Stimulated activated naive CD8-positive, alpha-beta T cell treated with anti-CD3 and anti-CD28 coated beads, Interleukin-15, Interleukin-2, amounts not matched to agents 100 ng/mL and 50 ng/mL, for 24 hours (primary cell): ENCODE measurements around the gene ARL14EP.

Source experiments
- H3K27ac Mint-ChIP-seq: one replicate; pipeline ENCODE4 v1.8.0; 2021; ENCODE audit warnings: mild to moderate bottlenecking, mixed read lengths
- H3K27me3 Mint-ChIP-seq: one replicate; pipeline ENCODE4 v1.8.0; 2021; ENCODE audit warnings: mixed read lengths
- H3K36me3 Mint-ChIP-seq: one replicate; pipeline ENCODE4 v1.8.0; 2021; ENCODE audit warnings: low read depth, mixed read lengths
- H3K4me1 Mint-ChIP-seq: one replicate; pipeline ENCODE4 v1.8.0; 2021; ENCODE audit warnings: low read depth, mixed read lengths
- H3K4me3 Mint-ChIP-seq: one replicate; pipeline ENCODE4 v1.8.0; 2021; ENCODE audit warnings: mild to moderate bottlenecking, mixed read lengths
- H3K9me3 Mint-ChIP-seq: one replicate; pipeline ENCODE4 v1.8.0; 2021; ENCODE audit warnings: mixed read lengths

The ARL14EP gene

GRCh38 chr11:30348035-30348434 lies 25.1 kb downstream of the ARL14EP start:
- Mint-ChIP-seq H3K27ac (no peak overlapping the region), H3K4me1 (peaks cover 15% of the 10 kb centered on the region), H3K9me3 (no peaks in the 10 kb centered on the region), H3K4me3 (no peak overlapping the region), H3K27me3 (no peaks in the 10 kb centered on the region), H3K36me3 (peaks cover under 1% of the 10 kb centered on the region)

- no peak overlapping the region for H3K4me3 Mint-ChIP-seq
- H3K27ac Mint-ChIP-seq: no peak overlapping the region
- peaks cover 7% of the 10 kb centered on the region for H3K4me1 Mint-ChIP-seq
- H3K36me3 Mint-ChIP-seq: no peaks in the 10 kb centered on the region
- no peaks in the 10 kb centered on the region for H3K9me3 Mint-ChIP-seq
- no peaks in the 10 kb centered on the region for H3K27me3 Mint-ChIP-seq
Measured at GRCh38 chr11:30349885-30350284, 27.0 kb downstream of the ARL14EP start.

GRCh38 chr11:30350384-30350783 lies 27.5 kb downstream of the ARL14EP start:
- H3K4me1 Mint-ChIP-seq: peaks cover 7% of the 10 kb centered on the region
- no peaks in the 10 kb centered on the region for H3K36me3 Mint-ChIP-seq
- H3K4me3 Mint-ChIP-seq: no peak overlapping the region
- H3K9me3 Mint-ChIP-seq: no peaks in the 10 kb centered on the region
- no peak overlapping the region for H3K27ac Mint-ChIP-seq
- no peaks in the 10 kb centered on the region for H3K27me3 Mint-ChIP-seq

GRCh38 chr11:30351061-30351460 lies 28.2 kb downstream of the ARL14EP start:
- Mint-ChIP-seq H3K27me3 (no peaks in the 10 kb centered on the region), H3K4me3 (no peak overlapping the region), H3K27ac (no peak overlapping the region), H3K9me3 (no peaks in the 10 kb centered on the region), H3K36me3 (no peaks in the 10 kb centered on the region), H3K4me1 (peaks cover 7% of the 10 kb centered on the region)

GRCh38 chr11:30356391-30356790 lies 33.5 kb downstream of the ARL14EP start:
- Mint-ChIP-seq H3K9me3 (no peaks in the 10 kb centered on the region), H3K27ac (no peak overlapping the region), H3K4me3 (no peak overlapping the region), H3K27me3 (no peaks in the 10 kb centered on the region), H3K36me3 (no peaks in the 10 kb centered on the region), H3K4me1 (no peaks in the 10 kb centered on the region)

- H3K9me3 Mint-ChIP-seq: no peaks in the 10 kb centered on the region
- H3K4me1 Mint-ChIP-seq: no peaks in the 10 kb centered on the region
Measured at GRCh38 chr11:30357872-30358271, 35.0 kb downstream of the ARL14EP start.

GRCh38 chr11:30358536-30358935 lies 35.6 kb downstream of the ARL14EP start:
- Mint-ChIP-seq H3K9me3 (no peaks in the 10 kb centered on the region), H3K27ac (no peak overlapping the region), H3K27me3 (no peaks in the 10 kb centered on the region), H3K36me3 (no peaks in the 10 kb centered on the region), H3K4me3 (no peak overlapping the region), H3K4me1 (no peaks in the 10 kb centered on the region)

More at GRCh38 chr11:30357872-30358271, 35.0 kb downstream of the ARL14EP start:
- Mint-ChIP-seq H3K27me3 (no peaks in the 10 kb centered on the region), H3K4me3 (no peak overlapping the region), H3K36me3 (no peaks in the 10 kb centered on the region), H3K27ac (no peak overlapping the region)

- Mint-ChIP-seq H3K27me3 (no peaks in the 10 kb centered on the region), H3K9me3 (no peaks in the 10 kb centered on the region), H3K4me3 (no peak overlapping the region), H3K4me1 (no peaks in the 10 kb centered on the region), H3K27ac (no peak overlapping the region), H3K36me3 (no peaks in the 10 kb centered on the region)
Measured at GRCh38 chr11:30360741-30361140, 37.8 kb downstream of the ARL14EP start.

GRCh38 chr11:30364139-30364836 lies 41.4 kb downstream of the ARL14EP start:
- no peaks in the 10 kb centered on the region for H3K9me3 Mint-ChIP-seq
- H3K4me3 Mint-ChIP-seq: no peak overlapping the region
- H3K36me3 Mint-ChIP-seq: no peaks in the 10 kb centered on the region
- no peak overlapping the region for H3K27ac Mint-ChIP-seq
- peaks cover 4% of the 10 kb centered on the region for H3K27me3 Mint-ChIP-seq
- H3K4me1 Mint-ChIP-seq: no peaks in the 10 kb centered on the region

GRCh38 chr11:30364837-30365482 lies 42.1 kb downstream of the ARL14EP start:
- Mint-ChIP-seq H3K4me3 (no peak overlapping the region), H3K27me3 (peaks cover 4% of the 10 kb centered on the region), H3K4me1 (no peaks in the 10 kb centered on the region), H3K9me3 (no peaks in the 10 kb centered on the region), H3K27ac (no peak overlapping the region), H3K36me3 (no peaks in the 10 kb centered on the region)

- Mint-ChIP-seq H3K9me3 (no peaks in the 10 kb centered on the region), H3K27ac (no peak overlapping the region), H3K36me3 (no peaks in the 10 kb centered on the region), H3K27me3 (peaks cover 4% of the 10 kb centered on the region), H3K4me1 (no peaks in the 10 kb centered on the region), H3K4me3 (no peak overlapping the region)
Measured at GRCh38 chr11:30365793-30366517, 43.1 kb downstream of the ARL14EP start.

GRCh38 chr11:30368394-30368793 lies 45.5 kb downstream of the ARL14EP start:
- no peaks in the 10 kb centered on the region for H3K36me3 Mint-ChIP-seq
- H3K4me3 Mint-ChIP-seq: no peak overlapping the region
- no peaks in the 10 kb centered on the region for H3K9me3 Mint-ChIP-seq
- peaks cover 11% of the 10 kb centered on the region for H3K27me3 Mint-ChIP-seq
- H3K4me1 Mint-ChIP-seq: no peaks in the 10 kb centered on the region
- no peak overlapping the region for H3K27ac Mint-ChIP-seq

GRCh38 chr11:30370164-30370563 lies 47.3 kb downstream of the ARL14EP start:
- no peak overlapping the region for H3K4me3 Mint-ChIP-seq
- no peaks in the 10 kb centered on the region for H3K36me3 Mint-ChIP-seq
- H3K4me1 Mint-ChIP-seq: no peaks in the 10 kb centered on the region
- no peak overlapping the region for H3K27ac Mint-ChIP-seq
- peaks cover 11% of the 10 kb centered on the region for H3K27me3 Mint-ChIP-seq
- no peaks in the 10 kb centered on the region for H3K9me3 Mint-ChIP-seq

GRCh38 chr11:30377347-30377746 lies 54.4 kb downstream of the ARL14EP start:
- H3K9me3 Mint-ChIP-seq: no peaks in the 10 kb centered on the region
- H3K36me3 Mint-ChIP-seq: no peaks in the 10 kb centered on the region
- H3K4me1 Mint-ChIP-seq: no peaks in the 10 kb centered on the region
- H3K4me3 Mint-ChIP-seq: no peak overlapping the region
- peaks cover 2% of the 10 kb centered on the region for H3K27me3 Mint-ChIP-seq
- H3K27ac Mint-ChIP-seq: no peak overlapping the region

- Mint-ChIP-seq H3K27me3 (peaks cover 9% of the 10 kb centered on the region), H3K27ac (no peak overlapping the region), H3K36me3 (no peaks in the 10 kb centered on the region), H3K4me1 (no peaks in the 10 kb centered on the region), H3K9me3 (no peaks in the 10 kb centered on the region), H3K4me3 (no peak overlapping the region)
Measured at GRCh38 chr11:30380846-30381245, 57.9 kb downstream of the ARL14EP start.
